Renal pelvis (tissue), 4 donors: Measurements from ENCODE around the gene FBXO38. TPM values are rescaled to one million over a fixed set of nuclear protein-coding genes. Genes with fewer than 3 reads are reported as not detected.

ENCODE experiments used
- DNase-seq: peaks from one replicate; pipeline ENCODE4 v3.0.0-alpha.2; 2013
- polyA plus RNA-seq, 3 donors: library from polyadenylated mRNA; unstranded; fragments of 120-200 nt; gene quantifications; one replicate each; pipeline ENCODE4 v1.2.1, GENCODE V29; 2013; ENCODE audit not compliant: insufficient read length in 3 of 3

The FBXO38 gene
- polyA plus RNA-seq, 3 donors = 39.8 to 57.6 (median 46.3) TPM

- no peak for DNase-seq
Observed at GRCh38 chr5:148471379-148471778, 87.6 kb downstream of the FBXO38 start.

- DNase-seq = no peak
Observed at GRCh38 chr5:148474025-148474511, 90.3 kb downstream of the FBXO38 start.

DNA sequence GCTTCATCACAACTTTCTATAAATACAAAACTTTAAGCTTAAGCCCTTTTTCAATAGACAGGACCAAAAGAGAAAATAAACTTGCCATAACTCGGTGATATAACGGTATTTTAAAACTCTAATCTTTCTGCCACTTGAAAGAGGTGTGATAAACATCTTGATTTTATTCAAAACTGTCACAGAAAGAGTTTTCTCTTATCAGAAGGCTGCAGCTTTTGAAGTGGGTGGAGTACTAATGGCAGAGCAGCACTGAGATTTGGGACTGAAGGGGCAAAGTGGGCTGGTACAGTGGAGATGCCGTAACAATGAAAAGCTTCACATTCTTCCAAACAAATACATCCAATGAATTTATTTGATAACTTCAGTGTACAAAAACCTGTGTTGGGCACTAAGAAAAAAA lies 92.5 kb downstream of the FBXO38 start:
- DNase-seq = no peak

DNA sequence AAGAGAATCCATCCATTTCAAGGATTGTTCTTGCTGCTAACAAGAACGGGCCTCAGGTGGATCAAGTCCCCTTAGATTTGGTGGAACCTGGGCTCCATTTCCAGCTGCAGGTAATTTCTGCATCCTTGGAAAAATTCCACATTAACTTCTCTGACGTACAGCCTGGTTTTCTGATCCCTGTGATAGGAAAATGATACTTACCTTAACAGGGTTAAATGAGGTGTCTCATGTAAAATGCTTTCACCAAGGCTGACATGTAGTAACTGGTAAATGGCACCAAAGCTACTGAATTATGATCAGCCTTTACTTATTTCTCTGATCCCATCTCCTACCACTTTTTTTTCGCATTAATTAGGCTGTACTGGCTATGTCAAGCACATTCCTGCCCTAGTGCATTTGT lies 93.7 kb downstream of the FBXO38 start:
- no peak for DNase-seq

GRCh38 chr5:148482196-148482595 lies 98.4 kb downstream of the FBXO38 start:
- DNase-seq = no peak

- peak; percentile 11 for DNase-seq
Observed at GRCh38 chr5:148482697-148483462, 99.1 kb downstream of the FBXO38 start.

- no peak for DNase-seq
Observed at GRCh38 chr5:148483750-148484149, 100.0 kb downstream of the FBXO38 start.

- DNase-seq = no peak
Observed at GRCh38 chr5:148484651-148485050, 100.9 kb downstream of the FBXO38 start.

DNA sequence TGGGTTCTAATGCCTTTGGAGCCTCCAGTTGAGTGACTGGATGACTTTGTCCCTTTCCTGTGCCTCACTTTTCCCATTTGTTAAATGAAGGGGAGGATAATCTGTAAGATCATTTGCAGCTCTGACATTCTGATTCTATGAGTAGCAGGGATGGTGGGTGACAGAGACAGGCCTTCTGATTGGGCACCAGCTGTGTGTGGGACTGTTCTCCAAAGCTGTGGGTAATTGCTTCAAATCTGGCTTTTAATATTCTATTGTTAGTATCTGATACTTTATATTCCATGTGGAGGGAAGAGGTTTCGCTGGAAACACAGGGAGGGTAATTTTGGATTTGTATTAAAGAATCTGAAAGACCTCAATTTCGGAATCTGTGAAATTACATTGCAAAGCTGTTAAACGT lies 102.7 kb downstream of the FBXO38 start:
- DNase-seq = no peak

- DNase-seq = no peak
Observed at GRCh38 chr5:148488757-148489156, 105.0 kb downstream of the FBXO38 start.

- no peak for DNase-seq
Observed at GRCh38 chr5:148491015-148491792, 107.4 kb downstream of the FBXO38 start.

GRCh38 chr5:148491793-148492184 lies 108.0 kb downstream of the FBXO38 start:
- no peak for DNase-seq

- DNase-seq = no peak
Observed at GRCh38 chr5:148492351-148492750, 108.6 kb downstream of the FBXO38 start.

Other genes starting within 250 kb of the FBXO38 start
- not detected for gene SPINK14, start 215.4 kb upstream of the FBXO38 start, polyA plus RNA-seq
- not detected for gene SPINK6, start 180.9 kb upstream of the FBXO38 start, polyA plus RNA-seq
- gene MARCOL, start 145.4 kb upstream of the FBXO38 start, polyA plus RNA-seq = not detected
- under 1 TPM; 0.40 to 0.91 (median 0.81) TPM for gene SPINK13, start 115.2 kb upstream of the FBXO38 start, polyA plus RNA-seq
- gene SPINK7, start 71.5 kb upstream of the FBXO38 start, polyA plus RNA-seq = under 1 TPM; 0.13 to 0.82 (median 0.37) TPM
- gene SPINK9, start 48.4 kb upstream of the FBXO38 start, polyA plus RNA-seq = under 1 TPM in 1 of 3 donors, not detected in 2; 0.14 TPM